ENCODE measurements around the gene IFT81. TPM values are rescaled to one million over a fixed set of nuclear protein-coding genes. Genes with fewer than 3 reads are reported as not detected.
A peak's percentile ranks its signal among the peaks of the same experiment; 100 is the strongest.

The IFT81 gene
- total RNA-seq, 1 donor, result 18.5 TPM

- Histone ChIP-seq H3K27me3 (ENCODE audit: insufficient read depth, low read length) (no peaks in the 10 kb centered on the region), H2AFZ (ENCODE audit: low read length) (no peak overlapping the region), H3K79me2 (ENCODE audit: insufficient read depth, low read length) (no peaks in the 10 kb centered on the region), H4K20me1 (ENCODE audit: insufficient read depth, low read length) (no peaks in the 10 kb centered on the region), H3K4me1 (ENCODE audit: insufficient read depth, low read length) (peaks cover 21% of the 10 kb centered on the region), H3K36me3 (ENCODE audit: insufficient read depth, low read length) (no peaks in the 10 kb centered on the region), H3K4me2 (ENCODE audit: insufficient read depth, low read length) (no peak overlapping the region), H3K9me3 (ENCODE audit: low read depth, low read length) (no peaks in the 10 kb centered on the region), H3K4me3 (ENCODE audit: insufficient read depth, low read length) (no peak overlapping the region), H3K27ac (ENCODE audit: low read depth, low read length) (no peak overlapping the region)
- no peak for TF ChIP-seq CTCF (IDR thresholded peaks at IDR 0.05; ENCODE audit: extremely low read depth, low read depth, low read length)
- peak; percentile 59 for DNase-seq (ENCODE audit: insufficient read length, low spot score, missing footprints)
Observed at GRCh38 chr12:110175201-110175600, 51.0 kb downstream of the IFT81 start.

GRCh38 chr12:110176745-110177144 lies 52.6 kb downstream of the IFT81 start:
- TF ChIP-seq CTCF (IDR thresholded peaks at IDR 0.05; ENCODE audit: extremely low read depth, low read depth, low read length), result no peak
- Histone ChIP-seq H4K20me1 (ENCODE audit: insufficient read depth, low read length) (no peaks in the 10 kb centered on the region), H3K79me2 (ENCODE audit: insufficient read depth, low read length) (no peaks in the 10 kb centered on the region), H3K4me3 (ENCODE audit: insufficient read depth, low read length) (no peak overlapping the region), H2AFZ (ENCODE audit: low read length) (no peak overlapping the region), H3K9me3 (ENCODE audit: low read depth, low read length) (no peaks in the 10 kb centered on the region), H3K27me3 (ENCODE audit: insufficient read depth, low read length) (no peaks in the 10 kb centered on the region), H3K4me2 (ENCODE audit: insufficient read depth, low read length) (no peak overlapping the region), H3K4me1 (ENCODE audit: insufficient read depth, low read length) (peaks cover 30% of the 10 kb centered on the region), H3K27ac (ENCODE audit: low read depth, low read length) (no peak overlapping the region), H3K36me3 (ENCODE audit: insufficient read depth, low read length) (no peaks in the 10 kb centered on the region)
- peak; percentile 3 for DNase-seq (ENCODE audit: insufficient read length, low spot score, missing footprints)

GRCh38 chr12:110179291-110179690 lies 55.1 kb downstream of the IFT81 start:
- no peak overlapping the region for H3K4me2 ChIP-seq (ENCODE audit: insufficient read depth, low read length)
- no peaks in the 10 kb centered on the region for H3K36me3 ChIP-seq (ENCODE audit: insufficient read depth, low read length)
- no peaks in the 10 kb centered on the region for H3K9me3 ChIP-seq (ENCODE audit: low read depth, low read length)
- no peak overlapping the region for H2AFZ ChIP-seq (ENCODE audit: low read length)
- no peaks in the 10 kb centered on the region for H4K20me1 ChIP-seq (ENCODE audit: insufficient read depth, low read length)
- peak; percentile 23 for DNase-seq (ENCODE audit: insufficient read length, low spot score, missing footprints)
- H3K79me2 ChIP-seq (ENCODE audit: insufficient read depth, low read length), result no peaks in the 10 kb centered on the region
- H3K4me3 ChIP-seq (ENCODE audit: insufficient read depth, low read length), result no peak overlapping the region
- peak overlapping the region; percentile 35 for H3K27ac ChIP-seq (ENCODE audit: low read depth, low read length)
- H3K27me3 ChIP-seq (ENCODE audit: insufficient read depth, low read length), result no peaks in the 10 kb centered on the region
- H3K4me1 ChIP-seq (ENCODE audit: insufficient read depth, low read length), result peaks cover 30% of the 10 kb centered on the region
- no peak for TF ChIP-seq CTCF (IDR thresholded peaks at IDR 0.05; ENCODE audit: extremely low read depth, low read depth, low read length)

- Histone ChIP-seq H2AFZ (ENCODE audit: low read length) (no peak overlapping the region), H3K4me1 (ENCODE audit: insufficient read depth, low read length) (peaks cover 30% of the 10 kb centered on the region), H3K27me3 (ENCODE audit: insufficient read depth, low read length) (no peaks in the 10 kb centered on the region), H3K4me3 (ENCODE audit: insufficient read depth, low read length) (no peak overlapping the region), H4K20me1 (ENCODE audit: insufficient read depth, low read length) (no peaks in the 10 kb centered on the region), H3K9me3 (ENCODE audit: low read depth, low read length) (no peaks in the 10 kb centered on the region), H3K79me2 (ENCODE audit: insufficient read depth, low read length) (no peaks in the 10 kb centered on the region), H3K27ac (ENCODE audit: low read depth, low read length) (peak overlapping the region; percentile 73), H3K36me3 (ENCODE audit: insufficient read depth, low read length) (peaks cover 6% of the 10 kb centered on the region), H3K4me2 (ENCODE audit: insufficient read depth, low read length) (peak overlapping the region; percentile 31)
- TF ChIP-seq CTCF (IDR thresholded peaks at IDR 0.05; ENCODE audit: extremely low read depth, low read depth, low read length), result no peak
- DNase-seq (ENCODE audit: insufficient read length, low spot score, missing footprints), result no peak
Observed at GRCh38 chr12:110180591-110181005, 56.4 kb downstream of the IFT81 start.
